ENCODE measurements around the gene VGLL2. TPM values are rescaled to one million over a fixed set of nuclear protein-coding genes. Genes with fewer than 3 reads are reported as not detected.
"Not testable (repeated sequence)": the region's sequence is repeated elsewhere in the genome, so short reads cannot be mapped to it uniquely, and the experiment has no call there.

VGLL2 gene
- total and polyA plus RNA-seq, 2 donors (not counting 1 experiment from before 2014, with no cell fraction given): not detected

DNA sequence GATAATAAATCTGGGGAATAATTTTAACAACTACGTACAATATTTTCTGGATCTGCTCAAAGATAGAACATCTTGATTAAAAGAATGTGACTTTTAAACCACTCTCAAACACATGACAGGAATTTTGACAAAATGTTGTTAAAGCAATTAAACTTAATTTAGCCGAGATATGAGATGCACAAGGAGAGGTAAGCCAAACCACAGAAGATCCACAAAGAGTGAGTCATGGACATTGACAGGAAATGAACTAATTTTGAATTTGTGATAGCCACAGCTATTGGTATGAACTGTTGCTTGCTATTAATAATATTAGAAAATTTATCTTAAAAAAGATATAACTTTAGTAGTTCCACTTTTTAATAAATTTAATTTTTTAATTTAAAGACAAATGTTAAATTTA is 27.8 kb upstream of the VGLL2 start:
- Histone ChIP-seq H3K9me3 (ENCODE audit: control insufficient read depth, insufficient read depth, low read depth, low read length) (no peaks in the 10 kb centered on the region), H3K36me3 (ENCODE audit: control insufficient read depth, insufficient read depth, low read length) (no peaks in the 10 kb centered on the region), H3K27ac (ENCODE audit: insufficient read depth, low read length) (no peak overlapping the region), H2AFZ (ENCODE audit: low read length) (no peak overlapping the region), H3K79me2 (ENCODE audit: control insufficient read depth, insufficient read depth, low read length) (no peaks in the 10 kb centered on the region), H3K27me3 (ENCODE audit: control insufficient read depth, insufficient read depth, low read length) (no peaks in the 10 kb centered on the region), H3K4me2 (ENCODE audit: extremely low read depth, insufficient read depth, low read length) (no peak overlapping the region), H4K20me1 (ENCODE audit: control insufficient read depth, extremely low read depth, insufficient read depth, low read length) (no peaks in the 10 kb centered on the region), H3K4me3 (replicated peaks in 1 of 4; ENCODE audit: control extremely low read depth in 1 of 4, insufficient read depth in 1 of 4, low read depth in 3 of 4, low read length in 4 of 4) (no peak overlapping the region), H3K4me1 (ENCODE audit: control insufficient read depth, extremely low read depth, insufficient read depth, low read length) (no peaks in the 10 kb centered on the region), H3K9ac (ENCODE audit: insufficient read depth, low read length) (no peak overlapping the region)
- TF ChIP-seq EZH2 (IDR thresholded peaks at IDR 0.05; ENCODE audit: low read length, missing control alignments): no peak
- TF ChIP-seq, protein P1, sequence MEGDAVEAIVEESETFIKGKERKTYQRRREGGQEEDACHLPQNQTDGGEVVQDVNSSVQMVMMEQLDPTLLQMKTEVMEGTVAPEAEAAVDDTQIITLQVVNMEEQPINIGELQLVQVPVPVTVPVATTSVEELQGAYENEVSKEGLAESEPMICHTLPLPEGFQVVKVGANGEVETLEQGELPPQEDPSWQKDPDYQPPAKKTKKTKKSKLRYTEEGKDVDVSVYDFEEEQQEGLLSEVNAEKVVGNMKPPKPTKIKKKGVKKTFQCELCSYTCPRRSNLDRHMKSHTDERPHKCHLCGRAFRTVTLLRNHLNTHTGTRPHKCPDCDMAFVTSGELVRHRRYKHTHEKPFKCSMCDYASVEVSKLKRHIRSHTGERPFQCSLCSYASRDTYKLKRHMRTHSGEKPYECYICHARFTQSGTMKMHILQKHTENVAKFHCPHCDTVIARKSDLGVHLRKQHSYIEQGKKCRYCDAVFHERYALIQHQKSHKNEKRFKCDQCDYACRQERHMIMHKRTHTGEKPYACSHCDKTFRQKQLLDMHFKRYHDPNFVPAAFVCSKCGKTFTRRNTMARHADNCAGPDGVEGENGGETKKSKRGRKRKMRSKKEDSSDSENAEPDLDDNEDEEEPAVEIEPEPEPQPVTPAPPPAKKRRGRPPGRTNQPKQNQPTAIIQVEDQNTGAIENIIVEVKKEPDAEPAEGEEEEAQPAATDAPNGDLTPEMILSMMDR (conservative IDR thresholded peaks at IDR 0.05 in 1 of 2, IDR thresholded peaks at IDR 0.05 in 1 of 2; ENCODE audit: low read depth in 1 of 2, low read length in 2 of 2): no peak
- peak in 1 of 2 donors; percentile 65 for DNase-seq (ENCODE audit: low read depth in 2 of 2)

DNA sequence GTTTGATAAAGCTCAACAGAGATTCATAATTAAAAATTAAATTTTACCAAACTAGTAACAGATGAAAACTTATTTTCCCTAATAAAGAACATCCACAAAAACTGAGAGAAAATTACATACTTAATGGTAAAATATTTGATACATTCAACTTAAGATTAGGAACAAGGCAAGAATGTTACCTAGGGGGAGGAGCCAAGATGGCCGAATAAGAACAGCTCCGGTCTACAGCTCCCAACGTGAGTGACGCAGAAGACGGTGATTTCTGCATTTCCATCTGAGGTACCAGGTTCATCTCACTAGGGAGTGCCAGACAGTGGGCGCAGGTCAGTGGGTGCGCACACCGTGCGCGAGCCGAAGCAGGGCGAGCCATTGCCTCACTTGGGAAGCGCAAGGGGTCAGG is 20.8 kb upstream of the VGLL2 start:
- H3K36me3 ChIP-seq (ENCODE audit: control insufficient read depth, insufficient read depth, low read length); H3K4me1 ChIP-seq (ENCODE audit: control insufficient read depth, extremely low read depth, insufficient read depth, low read length); DNase-seq (ENCODE audit: low read depth in 2 of 2); H3K4me3 ChIP-seq (replicated peaks in 1 of 4; ENCODE audit: control extremely low read depth in 1 of 4, insufficient read depth in 1 of 4, low read depth in 3 of 4, low read length in 4 of 4); H4K20me1 ChIP-seq (ENCODE audit: control insufficient read depth, extremely low read depth, insufficient read depth, low read length); H2AFZ ChIP-seq (ENCODE audit: low read length); H3K27me3 ChIP-seq (ENCODE audit: control insufficient read depth, insufficient read depth, low read length); H3K9ac ChIP-seq (ENCODE audit: insufficient read depth, low read length); H3K79me2 ChIP-seq (ENCODE audit: control insufficient read depth, insufficient read depth, low read length); H3K4me2 ChIP-seq (ENCODE audit: extremely low read depth, insufficient read depth, low read length); H3K27ac ChIP-seq (ENCODE audit: insufficient read depth, low read length); H3K9me3 ChIP-seq (ENCODE audit: control insufficient read depth, insufficient read depth, low read depth, low read length): not testable (repeated sequence)

DNA sequence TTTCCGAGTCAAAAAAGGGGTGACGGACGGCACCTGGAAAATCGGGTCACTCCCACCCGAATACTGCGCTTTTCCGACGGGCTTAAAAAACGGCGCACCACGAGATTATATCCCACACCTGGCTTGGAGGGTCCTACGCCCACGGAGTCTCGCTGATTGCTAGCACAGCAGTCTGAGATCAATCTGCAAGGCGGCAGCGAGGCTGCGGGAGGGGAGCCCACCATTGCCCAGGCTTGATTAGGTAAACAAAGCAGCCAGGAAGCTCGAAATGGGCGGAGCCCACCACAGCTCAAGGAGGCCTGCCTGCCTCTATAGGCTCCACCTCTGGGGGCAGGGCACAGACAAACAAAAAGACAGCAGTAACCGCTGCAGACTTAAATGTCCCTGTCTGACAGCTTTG is 20.4 kb upstream of the VGLL2 start:
- not testable (repeated sequence) for DNase-seq (ENCODE audit: low read depth in 2 of 2); H3K79me2 ChIP-seq (ENCODE audit: control insufficient read depth, insufficient read depth, low read length); H3K4me2 ChIP-seq (ENCODE audit: extremely low read depth, insufficient read depth, low read length); H4K20me1 ChIP-seq (ENCODE audit: control insufficient read depth, extremely low read depth, insufficient read depth, low read length); H3K27ac ChIP-seq (ENCODE audit: insufficient read depth, low read length); H3K4me3 ChIP-seq (replicated peaks in 1 of 4; ENCODE audit: control extremely low read depth in 1 of 4, insufficient read depth in 1 of 4, low read depth in 3 of 4, low read length in 4 of 4); H3K9ac ChIP-seq (ENCODE audit: insufficient read depth, low read length); H2AFZ ChIP-seq (ENCODE audit: low read length); H3K9me3 ChIP-seq (ENCODE audit: control insufficient read depth, insufficient read depth, low read depth, low read length); H3K27me3 ChIP-seq (ENCODE audit: control insufficient read depth, insufficient read depth, low read length); H3K36me3 ChIP-seq (ENCODE audit: control insufficient read depth, insufficient read depth, low read length); H3K4me1 ChIP-seq (ENCODE audit: control insufficient read depth, extremely low read depth, insufficient read depth, low read length)

DNA sequence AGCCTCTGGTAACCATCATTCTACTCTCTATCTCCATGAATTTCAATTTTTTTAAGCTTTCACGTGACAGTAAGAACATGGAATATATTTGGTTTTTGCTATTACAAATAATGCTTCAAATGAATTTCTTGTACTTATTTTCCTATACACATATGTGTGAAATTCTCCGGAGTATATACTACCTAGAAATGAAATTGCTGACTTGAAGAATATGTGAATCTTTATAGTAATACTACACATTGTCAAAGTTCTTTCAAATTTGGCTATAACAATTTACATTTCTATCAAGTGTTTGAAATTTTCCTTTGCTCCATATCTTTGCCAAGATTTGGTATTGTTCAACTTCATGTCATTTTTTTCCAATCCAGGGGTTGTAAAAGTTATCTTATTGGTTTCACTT is 11.6 kb upstream of the VGLL2 start:
- no peaks in the 10 kb centered on the region for H4K20me1 ChIP-seq (ENCODE audit: control insufficient read depth, extremely low read depth, insufficient read depth, low read length)
- no peaks in the 10 kb centered on the region for H3K79me2 ChIP-seq (ENCODE audit: control insufficient read depth, insufficient read depth, low read length)
- TF ChIP-seq EZH2 (IDR thresholded peaks at IDR 0.05; ENCODE audit: low read length, missing control alignments): no peak
- TF ChIP-seq, protein P1 (conservative IDR thresholded peaks at IDR 0.05 in 1 of 2, IDR thresholded peaks at IDR 0.05 in 1 of 2; ENCODE audit: low read depth in 1 of 2, low read length in 2 of 2): no peak
- no peak overlapping the region for H3K4me3 ChIP-seq (replicated peaks in 1 of 4; ENCODE audit: control extremely low read depth in 1 of 4, insufficient read depth in 1 of 4, low read depth in 3 of 4, low read length in 4 of 4)
- no peak for DNase-seq (ENCODE audit: low read depth in 2 of 2)
- no peaks in the 10 kb centered on the region for H3K36me3 ChIP-seq (ENCODE audit: control insufficient read depth, insufficient read depth, low read length)
- no peak overlapping the region for H3K4me2 ChIP-seq (ENCODE audit: extremely low read depth, insufficient read depth, low read length)
- no peak overlapping the region for H3K9ac ChIP-seq (ENCODE audit: insufficient read depth, low read length)
- no peak overlapping the region for H2AFZ ChIP-seq (ENCODE audit: low read length)
- H3K9me3 ChIP-seq (ENCODE audit: control insufficient read depth, insufficient read depth, low read depth, low read length): no peaks in the 10 kb centered on the region
- H3K27me3 ChIP-seq (ENCODE audit: control insufficient read depth, insufficient read depth, low read length): no peaks in the 10 kb centered on the region
- no peaks in the 10 kb centered on the region for H3K4me1 ChIP-seq (ENCODE audit: control insufficient read depth, extremely low read depth, insufficient read depth, low read length)
- H3K27ac ChIP-seq (ENCODE audit: insufficient read depth, low read length): no peak overlapping the region
